ENCODE measurements around the gene PDZD4.

PDZD4 gene

DNA sequence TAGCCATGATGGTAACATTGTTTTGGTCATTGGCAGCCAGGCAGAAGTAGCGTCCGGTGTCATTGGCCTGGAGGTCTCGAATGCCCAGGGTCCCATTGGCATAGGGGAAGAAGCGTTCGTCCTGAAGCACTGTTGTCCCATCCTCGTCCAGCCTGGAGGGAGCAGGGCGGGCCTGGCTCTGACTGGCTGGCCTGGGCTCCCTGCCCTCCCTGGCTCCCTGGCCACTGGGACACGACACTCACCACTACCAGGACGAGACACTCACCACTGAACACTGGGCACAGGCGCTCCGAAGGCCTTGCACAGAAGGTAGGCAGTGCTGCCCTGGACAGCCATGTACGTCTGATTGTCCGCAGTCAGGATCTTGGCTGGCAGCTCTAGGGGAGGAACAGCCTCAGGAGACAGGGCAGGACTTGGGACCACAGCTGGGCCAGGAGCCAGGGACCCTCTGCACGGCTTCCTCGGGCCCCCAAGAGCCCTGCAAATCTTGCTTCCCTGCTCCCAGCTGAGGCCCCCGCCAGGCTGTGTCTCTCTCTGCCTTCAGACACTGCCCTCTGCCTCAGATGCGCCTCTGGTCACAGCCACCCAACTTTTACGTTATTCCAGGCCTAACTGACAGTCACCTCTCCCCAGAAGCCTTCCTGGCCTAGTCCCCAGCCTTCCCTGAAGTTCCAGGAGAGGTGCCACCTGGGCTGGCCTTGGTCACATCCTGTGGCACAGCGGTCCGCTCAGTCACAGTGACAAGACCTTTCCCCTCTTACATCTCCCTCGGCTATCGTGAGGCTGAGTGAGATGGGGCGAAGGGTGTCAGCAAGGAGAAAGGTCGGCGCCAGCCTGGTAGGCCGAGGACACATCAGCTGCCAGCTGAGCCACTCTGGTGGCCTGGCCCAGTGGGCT, 38.5 kb upstream of the PDZD4 start:
- no peak for DNase-seq (ENCODE audit: extremely low read depth in 1 of 2, low read depth in 1 of 2)

DNA sequence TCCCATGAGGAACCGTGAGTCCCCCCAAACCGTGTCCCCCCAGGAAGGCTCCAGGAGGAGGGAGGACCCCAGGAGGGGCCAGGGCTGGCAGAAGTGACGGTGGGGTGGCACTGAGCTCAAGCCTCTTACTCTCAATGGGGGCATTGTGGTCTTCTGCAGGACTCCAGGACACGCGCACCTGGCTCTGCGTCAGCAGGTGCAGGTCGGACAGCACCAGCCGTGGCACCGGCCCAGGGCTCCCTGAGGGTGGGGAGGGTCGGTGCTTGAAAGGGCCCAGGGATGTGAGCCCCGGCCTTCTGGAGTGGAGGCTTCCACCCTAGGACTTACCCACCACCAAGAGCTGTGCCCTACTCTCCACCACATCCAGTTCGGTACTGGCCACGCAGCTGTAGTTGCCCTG, 37.3 kb upstream of the PDZD4 start:
- DNase-seq (ENCODE audit: extremely low read depth in 1 of 2, low read depth in 1 of 2) = no peak

DNA sequence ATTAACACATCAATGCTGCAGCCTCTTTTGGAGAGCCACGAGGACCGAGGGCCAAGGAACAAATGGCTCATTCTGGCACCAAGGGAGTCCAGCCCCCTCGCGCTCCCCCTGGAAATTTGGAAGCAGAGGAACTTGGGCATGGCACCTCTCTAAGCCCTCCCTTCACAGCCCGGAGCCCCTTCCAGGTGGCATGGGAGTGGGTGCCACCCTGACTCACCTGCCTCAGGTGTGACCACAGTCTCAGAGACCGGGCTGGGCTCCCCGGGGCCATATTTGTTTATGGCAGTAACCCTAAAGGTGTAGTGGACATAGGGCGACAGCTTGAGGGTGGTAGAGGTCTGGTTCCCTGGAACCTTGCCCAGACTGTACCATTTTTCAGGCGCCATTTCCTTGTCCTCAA, 36.8 kb upstream of the PDZD4 start:
- DNase-seq (ENCODE audit: extremely low read depth in 1 of 2, low read depth in 1 of 2) = no peak

DNA sequence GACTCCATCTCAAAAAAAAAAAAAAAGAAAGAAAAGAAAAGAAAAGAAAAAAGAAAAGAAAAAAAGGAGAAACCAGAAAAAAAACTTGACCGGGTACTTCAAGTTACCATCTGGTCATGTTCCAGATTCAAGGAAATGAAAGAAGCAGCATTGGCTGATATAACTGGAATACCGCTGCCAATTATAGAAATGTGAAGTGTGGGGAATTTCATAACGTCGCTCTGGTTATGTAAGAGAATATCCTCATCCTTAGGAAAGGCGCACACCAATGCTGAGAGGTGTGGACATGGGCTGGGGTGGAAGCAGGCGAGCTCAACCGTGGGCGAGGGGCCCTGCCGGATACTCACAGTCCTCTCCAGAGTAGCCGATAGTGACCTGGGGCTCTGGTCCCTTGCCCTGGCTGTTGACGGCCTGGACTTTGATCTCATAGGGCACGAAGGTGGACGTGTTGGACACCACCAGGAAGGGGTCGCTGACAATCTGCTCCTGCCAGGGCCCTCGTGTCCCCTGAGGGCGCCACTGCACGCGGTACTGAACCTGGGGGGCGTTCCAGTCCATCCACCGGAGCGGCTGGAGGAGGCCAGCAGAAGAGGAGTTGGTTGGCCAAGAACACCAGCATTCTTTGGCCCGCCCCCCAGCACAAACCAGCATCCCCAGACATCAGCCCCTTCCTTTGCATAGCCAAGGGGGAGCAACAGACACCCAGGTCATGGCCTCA, 36.1 kb upstream of the PDZD4 start:
- no peak for DNase-seq (ENCODE audit: extremely low read depth in 1 of 2, low read depth in 1 of 2)

DNA sequence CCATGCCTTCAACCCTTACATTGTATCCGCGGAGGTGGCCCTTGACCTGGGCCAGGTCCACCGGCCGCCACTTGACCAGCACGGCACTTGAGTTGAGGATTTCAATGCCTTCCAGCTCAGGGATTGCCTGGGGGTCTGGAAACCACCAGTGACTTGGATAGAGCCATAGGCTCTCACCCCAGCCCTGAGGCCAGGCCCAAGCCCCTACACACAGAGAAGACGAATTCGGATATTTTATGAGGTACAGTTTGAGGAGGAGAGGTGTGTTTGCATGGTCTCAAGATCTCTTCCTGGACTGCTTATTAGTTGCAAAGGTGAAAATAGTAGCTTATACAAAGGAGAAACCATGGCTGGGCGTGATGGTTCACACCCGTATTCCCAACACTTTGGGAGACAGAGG, 35.3 kb upstream of the PDZD4 start:
- no peak for DNase-seq (ENCODE audit: extremely low read depth in 1 of 2, low read depth in 1 of 2)

DNA sequence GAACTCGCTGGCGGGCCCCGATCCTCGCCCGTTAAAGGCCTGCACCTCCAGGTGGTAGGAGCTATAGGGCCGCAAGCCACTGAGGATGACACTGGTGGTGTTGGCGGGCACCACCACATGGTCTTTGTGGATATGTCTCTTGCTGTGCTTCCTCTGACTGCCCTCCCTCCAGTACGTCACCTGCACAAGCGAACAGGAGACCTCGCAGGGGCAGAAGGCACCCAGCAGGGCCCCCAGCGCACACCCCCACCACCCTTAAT, 34.9 kb upstream of the PDZD4 start:
- no peak for DNase-seq (ENCODE audit: extremely low read depth in 1 of 2, low read depth in 1 of 2)

DNA sequence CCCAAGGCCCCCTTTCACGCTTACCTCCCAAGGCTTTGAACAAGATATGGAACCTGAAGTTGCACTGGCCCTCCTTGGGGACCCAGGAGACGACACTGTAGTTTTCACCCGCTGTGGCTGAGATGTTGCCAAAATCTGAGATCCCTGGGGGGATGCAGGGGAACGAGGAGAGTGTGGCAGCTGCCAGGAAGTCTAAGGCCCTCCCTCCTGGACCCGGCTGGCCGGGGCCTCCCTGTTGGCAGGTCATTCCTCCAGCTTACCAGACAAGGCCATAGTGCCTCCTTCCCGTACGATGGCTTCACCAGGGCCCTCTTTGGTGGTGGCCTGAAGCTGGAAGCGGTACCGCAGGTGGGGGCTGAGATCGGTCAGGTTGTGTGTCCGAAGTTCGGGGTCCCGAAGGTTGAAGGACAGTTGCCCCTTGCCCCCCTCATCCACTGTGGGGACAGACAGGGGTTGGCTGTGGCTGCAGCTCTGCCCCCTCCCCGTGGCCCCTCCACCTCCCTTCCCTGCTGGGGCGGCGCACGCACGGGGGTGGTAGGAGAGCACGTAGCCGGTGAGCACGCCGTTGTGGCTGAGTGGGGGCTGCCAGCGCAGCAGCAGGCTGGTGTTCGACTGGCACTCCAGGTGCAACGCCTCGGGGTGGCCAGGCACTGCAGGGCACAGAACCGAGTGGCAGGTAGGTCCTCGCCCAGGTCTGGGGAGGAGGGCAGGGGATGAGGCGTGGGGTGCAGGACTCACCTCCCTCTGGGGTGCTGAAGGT, 34.4 kb upstream of the PDZD4 start:
- no peak for DNase-seq (ENCODE audit: extremely low read depth in 1 of 2, low read depth in 1 of 2)

DNA sequence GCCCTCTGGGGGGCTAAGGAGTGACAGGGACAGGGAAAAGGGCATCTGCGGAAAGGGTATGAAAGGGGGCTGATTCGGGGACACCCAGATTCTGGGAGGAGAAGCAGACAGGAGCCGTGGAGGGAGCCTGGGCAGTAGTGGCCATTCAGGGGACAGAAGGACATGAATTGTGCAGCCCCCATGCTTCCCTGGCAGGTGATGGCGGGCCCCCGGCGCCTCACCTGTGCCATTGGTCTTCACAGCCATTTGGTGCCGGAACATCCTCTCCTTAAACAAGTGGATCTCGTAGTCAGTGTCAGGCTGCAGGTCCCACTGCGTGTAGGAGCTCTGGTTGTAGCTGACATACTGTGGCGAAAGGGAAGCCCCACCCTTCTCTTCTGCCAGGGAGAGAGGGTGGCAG, 33.8 kb upstream of the PDZD4 start:
- no peak for DNase-seq (ENCODE audit: extremely low read depth in 1 of 2, low read depth in 1 of 2)

DNA sequence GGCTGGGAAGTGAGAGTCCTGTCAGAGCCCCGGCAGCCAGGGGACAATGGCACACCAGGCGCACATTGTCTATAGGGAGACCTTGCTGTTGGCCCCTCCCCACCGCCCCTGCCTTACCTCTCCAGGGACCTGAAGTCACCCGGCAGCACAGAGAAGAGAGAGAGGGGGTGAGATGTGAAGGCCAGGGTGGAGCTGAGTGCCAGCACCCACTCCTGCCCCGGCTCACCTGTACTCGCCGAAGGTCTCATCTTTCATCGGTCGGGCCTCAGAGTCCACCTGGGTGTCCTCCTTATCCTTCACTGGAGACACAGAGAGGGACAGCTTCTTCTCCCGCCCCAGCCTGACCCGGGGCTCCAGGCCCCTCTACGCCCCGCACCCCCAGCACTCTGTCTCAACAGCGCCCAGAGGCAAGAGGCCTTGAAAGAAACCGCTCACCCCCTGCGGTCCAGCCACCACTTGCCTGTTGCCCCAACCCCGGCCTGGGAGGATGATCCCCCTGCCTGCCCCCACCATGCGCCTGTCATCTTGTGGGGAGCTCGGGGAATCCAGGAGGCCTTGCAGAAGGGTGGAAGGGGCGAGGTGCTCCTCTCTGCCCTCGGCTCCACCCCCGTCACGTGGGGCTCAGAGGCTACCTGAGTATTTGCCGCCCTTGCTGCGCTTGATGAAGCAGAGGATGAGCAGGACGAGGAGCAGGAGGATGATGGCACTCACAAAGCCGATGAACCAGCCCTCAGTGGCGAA, 33.1 kb upstream of the PDZD4 start:
- DNase-seq (ENCODE audit: extremely low read depth in 1 of 2, low read depth in 1 of 2) = no peak

DNA sequence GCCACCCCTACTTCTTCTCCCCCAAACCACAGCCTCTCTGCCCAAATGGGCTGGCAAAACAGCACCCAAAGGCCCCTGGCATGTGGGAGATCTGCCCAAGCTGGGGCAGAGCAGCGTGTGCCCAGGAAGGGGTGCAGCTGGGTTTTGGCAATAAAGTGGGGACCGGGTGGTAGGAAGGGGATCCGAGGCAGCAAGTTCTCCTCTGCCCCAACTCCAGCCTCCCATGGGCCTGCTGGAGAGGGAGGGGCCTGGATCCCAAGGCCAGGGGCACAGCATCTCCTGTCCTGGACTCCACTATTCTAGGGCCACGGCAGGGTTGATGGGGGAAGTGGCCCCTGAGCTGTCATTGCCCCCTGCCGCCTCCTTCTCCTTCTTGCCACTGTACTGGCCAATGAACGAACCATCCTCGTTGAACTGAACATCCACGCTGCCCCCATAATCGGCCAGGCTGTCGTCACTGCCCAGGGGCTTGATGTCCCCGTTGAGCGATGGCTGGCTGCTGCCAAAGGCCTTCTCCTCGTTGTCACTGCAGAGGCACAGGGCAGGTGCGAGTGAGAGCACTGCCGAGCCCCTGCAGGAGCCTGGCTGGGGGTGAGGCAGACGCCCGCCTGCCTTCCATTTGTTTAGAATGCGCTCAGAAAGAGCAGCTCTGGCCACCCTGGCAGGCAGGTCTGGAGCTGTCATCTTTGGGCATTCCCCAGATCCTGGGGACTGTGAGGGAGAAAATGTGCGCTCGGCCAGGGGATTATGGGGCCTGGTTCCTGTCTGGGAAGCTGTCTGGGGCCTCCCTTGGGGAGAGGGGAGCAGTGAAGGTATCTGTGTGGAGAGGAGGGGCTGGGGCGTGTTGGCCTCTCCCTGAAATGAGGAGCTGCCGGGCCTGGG, 32.3 kb upstream of the PDZD4 start:
- DNase-seq (ENCODE audit: extremely low read depth in 1 of 2, low read depth in 1 of 2) = no peak

DNA sequence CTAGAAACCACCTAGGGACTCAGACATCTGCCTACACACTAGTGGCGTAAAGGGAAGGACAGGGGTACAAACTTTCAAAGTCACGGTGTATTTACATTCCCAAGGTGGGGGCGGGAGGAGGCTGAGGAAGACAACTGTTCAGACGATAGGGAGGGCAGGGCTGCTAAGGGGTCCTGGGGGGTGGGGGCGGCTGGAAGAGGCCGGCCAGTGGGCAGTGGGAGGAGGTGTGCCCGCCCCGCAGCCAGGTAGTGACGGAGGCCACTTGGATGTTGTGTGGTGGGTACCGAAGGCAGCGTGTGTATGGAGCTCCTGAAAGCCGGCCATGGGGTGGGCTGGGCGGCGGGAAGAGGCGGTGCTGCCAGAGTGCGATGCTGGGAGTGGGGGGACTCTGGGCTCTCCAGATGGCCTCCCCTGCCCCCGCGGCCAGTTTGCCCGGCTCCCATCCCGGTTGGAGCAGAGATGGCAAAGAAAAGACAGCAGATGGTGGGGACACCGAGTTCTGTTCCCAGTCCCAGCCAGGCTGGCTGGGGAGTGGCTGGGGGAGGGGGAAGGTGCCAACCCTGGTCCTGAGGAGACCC, 31.5 kb upstream of the PDZD4 start:
- DNase-seq (ENCODE audit: extremely low read depth in 1 of 2, low read depth in 1 of 2) = no peak

DNA sequence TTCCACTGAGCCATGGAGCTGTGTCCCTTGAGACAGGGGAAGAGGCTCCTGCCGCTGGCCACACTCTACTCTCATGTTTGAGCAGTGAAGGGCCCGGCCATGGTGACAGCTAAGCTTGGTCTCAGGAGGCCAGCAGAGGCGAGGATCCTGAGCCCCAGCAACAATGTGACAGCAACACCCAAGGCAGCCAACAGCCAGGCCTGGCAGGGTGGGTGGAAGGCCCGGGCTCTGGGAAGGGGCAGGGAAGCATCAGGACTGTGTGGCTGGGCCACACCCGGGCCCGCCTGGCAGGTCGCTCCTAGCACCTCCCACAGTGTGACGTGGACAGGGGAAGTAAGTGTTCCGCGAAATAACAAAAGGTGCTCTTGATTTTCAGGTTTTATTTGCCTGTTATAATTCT, 30.8 kb upstream of the PDZD4 start:
- no peak for DNase-seq (ENCODE audit: extremely low read depth in 1 of 2, low read depth in 1 of 2)

DNA sequence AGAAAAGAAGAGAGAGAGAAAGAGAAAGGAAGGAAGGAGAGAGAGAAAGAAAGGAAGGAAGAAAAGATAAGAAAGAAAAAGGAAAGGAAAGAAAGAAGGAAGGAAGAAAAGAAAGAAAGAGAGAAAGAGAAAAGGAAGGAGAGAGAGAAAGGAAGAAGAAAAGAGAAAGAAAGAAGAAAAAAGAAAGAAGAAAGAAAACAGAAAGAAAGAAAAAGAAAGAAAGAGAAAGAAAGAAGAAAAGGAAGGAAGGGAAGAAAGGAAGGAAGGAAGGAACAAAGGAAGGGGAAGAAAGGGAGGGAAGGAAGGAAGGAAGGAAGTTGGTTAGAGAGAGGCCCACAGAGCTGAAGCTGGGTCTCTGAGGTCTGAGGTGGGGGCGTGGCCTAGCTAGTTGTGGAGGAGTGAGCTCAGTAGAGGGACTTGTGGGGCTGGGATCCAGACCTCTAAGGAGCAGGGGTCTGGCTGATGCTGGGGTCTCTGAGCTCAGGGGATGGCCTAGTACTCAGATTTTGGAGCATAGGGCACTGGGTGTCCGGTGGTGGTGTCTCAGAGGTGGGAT, 27.1 kb upstream of the PDZD4 start:
- no peak for DNase-seq (ENCODE audit: extremely low read depth in 1 of 2, low read depth in 1 of 2)

DNA sequence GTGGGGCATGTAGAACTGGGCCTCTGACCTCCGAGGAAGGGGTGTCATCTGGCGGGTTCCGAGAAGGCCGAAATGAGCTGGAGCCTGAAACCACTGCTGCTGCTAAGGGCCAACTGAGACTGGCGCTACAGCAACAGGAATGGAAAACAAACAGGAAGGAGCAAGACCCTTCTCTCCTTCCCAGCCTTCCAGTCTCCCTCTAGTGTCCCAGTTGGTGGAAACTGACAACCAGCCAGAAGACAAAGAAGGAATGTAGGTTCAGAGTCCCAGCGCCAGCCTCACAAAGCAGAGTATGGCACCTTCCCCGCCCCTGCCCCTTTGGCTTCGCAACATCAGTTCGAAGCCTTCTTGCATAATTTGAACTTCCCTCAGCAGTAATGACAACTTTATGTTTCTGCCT, 24.4 kb upstream of the PDZD4 start:
- DNase-seq (ENCODE audit: extremely low read depth in 1 of 2, low read depth in 1 of 2) = no peak

DNA sequence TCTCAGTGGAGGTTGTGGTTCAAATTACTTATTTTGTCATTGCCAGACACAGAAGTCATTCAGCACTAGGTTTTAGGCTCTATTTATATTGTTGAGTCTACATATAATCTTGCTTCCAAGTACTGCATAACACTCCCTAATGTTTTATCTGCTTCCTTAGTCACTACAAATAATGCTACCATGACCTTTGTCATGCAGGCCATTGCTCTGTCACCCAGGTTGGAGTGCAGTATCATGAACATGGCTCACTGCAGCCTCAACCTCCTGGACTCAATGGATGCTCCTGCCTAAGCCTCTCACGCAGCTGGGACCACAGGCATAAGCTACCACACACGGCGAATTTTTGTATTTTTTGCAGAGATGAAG, 23.5 kb upstream of the PDZD4 start:
- DNase-seq (ENCODE audit: extremely low read depth in 1 of 2, low read depth in 1 of 2) = no peak

DNA sequence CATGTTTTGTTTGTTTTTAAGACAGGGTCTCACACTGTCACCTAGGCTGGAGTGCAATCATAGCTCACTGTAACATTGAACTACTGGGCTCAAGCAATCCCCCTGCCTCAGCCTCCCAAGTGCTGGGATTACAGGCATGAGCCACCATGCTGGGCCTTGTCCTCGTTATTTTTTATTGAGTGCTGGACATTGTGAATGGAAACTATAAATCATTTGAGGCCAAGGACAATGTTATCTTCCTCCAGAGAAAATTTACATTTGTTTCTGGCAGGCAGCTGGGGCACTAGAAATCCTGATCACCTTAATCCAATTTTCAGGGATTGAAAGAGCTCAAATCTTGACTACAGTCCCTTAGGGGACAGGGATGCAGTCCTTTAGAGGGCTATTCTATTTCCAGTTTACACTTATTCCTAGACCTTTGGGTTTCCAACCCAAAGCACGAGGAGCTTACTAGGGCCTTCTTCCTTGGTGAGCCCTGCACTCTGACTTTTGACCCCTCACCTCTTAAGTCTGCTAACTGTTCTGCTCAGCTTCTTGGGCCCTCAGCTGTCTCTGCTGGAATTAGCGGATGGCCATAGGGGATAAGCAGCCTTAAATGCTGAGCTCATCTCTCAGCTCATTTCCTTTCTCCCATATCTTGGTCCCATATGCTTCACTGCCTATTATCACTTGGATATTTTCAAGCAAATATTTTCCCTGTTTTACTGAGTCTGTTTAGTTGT, 23.0 kb upstream of the PDZD4 start:
- no peak for DNase-seq (ENCODE audit: extremely low read depth in 1 of 2, low read depth in 1 of 2)

DNA sequence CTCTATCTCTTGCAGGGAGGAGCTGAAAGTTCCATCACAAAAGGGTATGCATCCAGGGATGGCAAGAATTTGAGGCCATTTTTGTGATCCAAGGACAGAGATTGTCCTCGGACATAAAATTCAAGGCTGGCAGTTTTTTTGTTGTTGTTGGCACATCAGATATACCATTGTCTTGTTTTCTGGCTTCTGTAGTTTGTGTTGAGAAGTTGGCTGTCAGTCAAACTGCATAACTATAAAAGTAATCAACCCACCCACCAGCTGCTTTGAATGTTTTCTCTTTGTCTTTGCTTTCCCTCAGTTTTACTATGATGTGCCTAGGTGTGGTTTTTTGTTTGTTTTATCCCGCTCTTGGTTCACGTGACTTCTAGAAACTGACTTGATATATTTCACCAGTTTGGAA, 21.6 kb upstream of the PDZD4 start:
- DNase-seq (ENCODE audit: extremely low read depth in 1 of 2, low read depth in 1 of 2) = no peak

DNA sequence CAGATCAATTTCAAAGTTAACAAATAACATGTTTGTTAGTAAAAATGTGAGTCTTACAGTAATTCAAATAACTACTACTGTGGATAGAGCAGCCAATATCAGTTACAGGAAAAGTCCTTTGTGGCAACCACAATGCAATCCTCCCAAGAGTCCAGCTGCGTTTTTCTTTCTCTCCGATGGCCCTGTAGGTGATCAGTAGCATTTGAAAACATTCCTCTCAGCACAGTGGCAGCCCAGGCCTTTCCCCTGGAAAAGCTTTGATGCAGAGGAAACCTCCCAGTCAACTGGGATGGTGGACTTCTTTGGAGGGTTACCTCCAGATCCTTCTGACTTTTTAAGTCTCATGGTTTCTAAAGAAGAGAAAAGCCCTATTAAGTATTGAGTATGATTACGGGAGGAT, 18.0 kb upstream of the PDZD4 start:
- no peak for DNase-seq (ENCODE audit: extremely low read depth in 1 of 2, low read depth in 1 of 2)

DNA sequence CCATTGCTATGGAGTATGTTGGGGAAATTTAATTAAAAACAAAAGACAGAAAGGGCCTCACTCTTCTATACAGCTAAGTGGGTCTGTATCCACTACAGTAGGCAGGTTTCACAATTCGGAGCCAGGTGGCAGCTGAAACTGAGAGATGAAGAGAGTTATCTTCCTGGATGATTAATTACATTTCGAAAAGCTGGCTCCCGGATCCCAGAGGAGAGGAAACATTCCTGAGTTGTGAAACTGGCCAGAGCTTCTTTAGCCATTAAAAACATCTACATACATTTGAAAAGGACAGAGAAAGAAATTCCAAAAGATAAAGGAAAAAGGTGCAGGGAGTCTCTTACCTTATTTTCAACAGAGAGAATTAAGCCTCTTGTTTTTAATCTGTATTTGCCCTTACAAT, 15.5 kb upstream of the PDZD4 start:
- DNase-seq (ENCODE audit: extremely low read depth in 1 of 2, low read depth in 1 of 2) = no peak
